NB4 (cell line): Measurements from ENCODE around the gene ZMIZ2.
"Not testable (repeated sequence)": the region's sequence is repeated elsewhere in the genome, so short reads cannot be mapped to it uniquely, and the experiment has no call there.

Source experiments
- DNase-seq: peaks from one replicate; pipeline ENCODE4 v3.0.0; 2010; ENCODE audit warnings: low read depth
- H3K4me3 ChIP-seq: one replicate; pipeline ENCODE4 v1.5.1; 2011; ENCODE audit warnings: mild to moderate bottlenecking, low read depth, low read length, moderate library complexity
- CTCF ChIP-seq: IDR thresholded peaks from one replicate; pipeline ENCODE4 v1.5.1; 2012; ENCODE audit warnings: low read depth, low read length
- MAX ChIP-seq: IDR thresholded peaks from 2 replicates; pipeline ENCODE4 v1.6.1; 2011; ENCODE audit warnings: low read depth, low read length
- MYC ChIP-seq: IDR thresholded peaks from 2 replicates; pipeline ENCODE4 v1.6.1; 2011; ENCODE audit warnings: low read depth, low read length
- POLR2A ChIP-seq: IDR thresholded peaks from 2 replicates; pipeline ENCODE4 v1.6.1; 2011; ENCODE audit warnings: mild to moderate bottlenecking; ENCODE audit not compliant: insufficient read length; ENCODE audit errors: extremely low read depth

The ZMIZ2 gene

GRCh38 chr7:44713141-44713540, 35.5 kb upstream of the ZMIZ2 start:
- no peak overlapping the region for H3K4me3 ChIP-seq
- no peak for TF ChIP-seq MAX
- TF ChIP-seq CTCF = no peak
- TF ChIP-seq POLR2A = no peak
- no peak for TF ChIP-seq MYC
- no peak for DNase-seq

GRCh38 chr7:44713680-44714335, 34.8 kb upstream of the ZMIZ2 start:
- no peak for TF ChIP-seq CTCF
- H3K4me3 ChIP-seq = no peak overlapping the region
- no peak for DNase-seq

- no peak for TF ChIP-seq MAX
- no peak for TF ChIP-seq MYC
- no peak for TF ChIP-seq POLR2A
- TF ChIP-seq CTCF = no peak
- no peak overlapping the region for H3K4me3 ChIP-seq
- DNase-seq = no peak
Measured at GRCh38 chr7:44716205-44716604, 32.4 kb upstream of the ZMIZ2 start.

- no peak for DNase-seq
- H3K4me3 ChIP-seq = no peak overlapping the region
- TF ChIP-seq CTCF (no peak), MAX (no peak), MYC (no peak), POLR2A (no peak)
Measured at GRCh38 chr7:44720301-44720700, 28.3 kb upstream of the ZMIZ2 start.

- TF ChIP-seq POLR2A (no peak), CTCF (no peak), MAX (no peak), MYC (no peak)
Measured at GRCh38 chr7:44724276-44724675, 24.4 kb upstream of the ZMIZ2 start.

GRCh38 chr7:44726250-44726649, 22.4 kb upstream of the ZMIZ2 start:
- not testable (repeated sequence) for DNase-seq, H3K4me3 ChIP-seq

More at GRCh38 chr7:44724276-44724675, 24.4 kb upstream of the ZMIZ2 start:
- DNase-seq = no peak
- no peak overlapping the region for H3K4me3 ChIP-seq
